ENCODE measurements around the gene MTUS2. TPM values are rescaled to one million over a fixed set of nuclear protein-coding genes. Genes with fewer than 3 reads are reported as not detected.

Gene MTUS2
- total and polyA plus RNA-seq, 2 of the 8 experiments (the other 6 are each of a cell fraction or from before 2014, with no cell fraction given) = 0.18 to 0.80 TPM

- no peak for TF ChIP-seq CHD7 (IDR thresholded peaks at IDR 0.05; ENCODE audit: insufficient replicate concordance, low read length)
- TF ChIP-seq JUND (IDR thresholded peaks at IDR 0.05; ENCODE audit: low read length) = no peak
- no peak for TF ChIP-seq CHD1 (IDR thresholded peaks at IDR 0.05; ENCODE audit: low read depth, low read length)
Measured at GRCh38 chr13:29161676-29162075, 341.5 kb downstream of the MTUS2 start (continued).
